Natural killer cell (primary cell): ENCODE measurements around the gene GRK1. TPM values are rescaled to one million over a fixed set of nuclear protein-coding genes. Genes with fewer than 3 reads are reported as not detected.

ENCODE experiments used
- ATAC-seq, 3 donors: fragments of 150-1000 bp in 2 of 3; fragments of 200-7000 bp in 1 of 3; cut with Tn5 transposase; 1 replicate in 1 of 3; 2 replicates in 2 of 3; pipeline ENCODE4 v1.10.0; 2021; ENCODE audit warnings: mild to moderate bottlenecking in 2 of 3, moderate library complexity in 2 of 3
- DNase-seq, 2 donors: peaks; one replicate each; pipeline versions ENCODE4 v3.0.0 to v3.0.0-alpha.2; 2013 to 2021; ENCODE audit warnings: mixed read lengths in 1 of 2
- H3K27ac ChIP-seq: one replicate; pipeline ENCODE4 v1.5.1; 2013; ENCODE audit warnings: mild to moderate bottlenecking, low read length
- H3K27me3 ChIP-seq: one replicate; pipeline ENCODE4 v1.6.1; 2013; ENCODE audit warnings: low read length; ENCODE audit not compliant: control insufficient read depth, insufficient read depth
- H3K36me3 ChIP-seq: one replicate; pipeline ENCODE4 v1.6.1; 2013; ENCODE audit warnings: low read length; ENCODE audit not compliant: control insufficient read depth, insufficient read depth
- H3K4me1 ChIP-seq: one replicate; pipeline ENCODE4 v1.6.1; 2013; ENCODE audit warnings: low read length; ENCODE audit not compliant: control insufficient read depth, insufficient read depth
- H3K4me3 ChIP-seq: one replicate; pipeline ENCODE4 v1.5.1; 2013; ENCODE audit warnings: low read length
- H3K9me3 ChIP-seq: one replicate; pipeline ENCODE4 v1.6.1; 2013; ENCODE audit warnings: low read length; ENCODE audit not compliant: control insufficient read depth, insufficient read depth
- H3K27ac Mint-ChIP-seq, 2 donors: one replicate each; pipeline ENCODE4 v1.8.0; 2022; ENCODE audit warnings: mild to moderate bottlenecking in 2 of 2, mixed read lengths in 2 of 2, moderate library complexity in 1 of 2
- H3K27me3 Mint-ChIP-seq, 2 donors: one replicate each; pipeline ENCODE4 v1.8.0; 2022; ENCODE audit warnings: low read depth in 2 of 2, mixed read lengths in 2 of 2
- H3K36me3 Mint-ChIP-seq: one replicate; pipeline ENCODE4 v1.8.0; 2022; ENCODE audit warnings: mixed read lengths
- H3K4me1 Mint-ChIP-seq, 2 donors: one replicate each; pipeline ENCODE4 v1.8.0; 2022; ENCODE audit warnings: mixed read lengths in 2 of 2
- H3K4me3 Mint-ChIP-seq: one replicate; pipeline ENCODE4 v1.8.0; 2022; ENCODE audit warnings: mild to moderate bottlenecking, moderate library complexity, mixed read lengths
- H3K9me3 Mint-ChIP-seq, 2 donors: one replicate each; pipeline ENCODE4 v1.8.0; 2022; ENCODE audit warnings: mixed read lengths in 2 of 2
- WGBS: methylation state at CpG from one replicate; pipeline ENCODE4 v1.1.7; 2013; ENCODE audit warnings: missing lambda C conversion rate; ENCODE audit not compliant: insufficient coverage; 5-methylcytosine and 5-hydroxymethylcytosine counted together
- intact Hi-C: fragments of 100-400 bp; cut with micrococcal nuclease; formaldehyde crosslinking; loops from one replicate; pipeline ENCODE4 v1.14.2; 2022
- total RNA-seq, 4 donors: library from RNA; stranded (reverse); fragments of 120-200 nt in 1 of 4; gene quantifications; one replicate each; pipeline versions ENCODE4 v1.2.3 to v1.2.4, GENCODE V29; 2013 to 2022
- TF ChIP-seq, protein P1 (sequence below): fragments of 200-600 bp; IDR thresholded peaks from one replicate; pipeline ENCODE4 v1.8.0; 2022; ENCODE audit warnings: antibody characterized with exemption

The GRK1 gene
- total RNA-seq, 3 donors from 2014 or later (not counting 1 experiment from before 2014, with no cell fraction given) = not detected

- 90% methylated on average over 39 of the region's 39 CpGs for WGBS
- Mint-ChIP-seq H3K4me3 (no peak overlapping the region), H3K27me3 (no peaks in the 10 kb centered on the region), H3K4me1 (peaks cover 17 to 18% of the 10 kb centered on the region in 2 donors), H3K27ac (no peak overlapping the region), H3K36me3 (no peaks in the 10 kb centered on the region), H3K9me3 (no peaks in the 10 kb centered on the region)
- no peaks in the 10 kb centered on the region for H3K27me3 ChIP-seq
- intact Hi-C loops = no loop called here
- ATAC-seq (no peak), DNase-seq (peak in 1 of 2 donors; percentile 11)
- H3K9me3 ChIP-seq = no peaks in the 10 kb centered on the region
- H3K4me3 ChIP-seq = no peak overlapping the region
- TF ChIP-seq, protein P1, sequence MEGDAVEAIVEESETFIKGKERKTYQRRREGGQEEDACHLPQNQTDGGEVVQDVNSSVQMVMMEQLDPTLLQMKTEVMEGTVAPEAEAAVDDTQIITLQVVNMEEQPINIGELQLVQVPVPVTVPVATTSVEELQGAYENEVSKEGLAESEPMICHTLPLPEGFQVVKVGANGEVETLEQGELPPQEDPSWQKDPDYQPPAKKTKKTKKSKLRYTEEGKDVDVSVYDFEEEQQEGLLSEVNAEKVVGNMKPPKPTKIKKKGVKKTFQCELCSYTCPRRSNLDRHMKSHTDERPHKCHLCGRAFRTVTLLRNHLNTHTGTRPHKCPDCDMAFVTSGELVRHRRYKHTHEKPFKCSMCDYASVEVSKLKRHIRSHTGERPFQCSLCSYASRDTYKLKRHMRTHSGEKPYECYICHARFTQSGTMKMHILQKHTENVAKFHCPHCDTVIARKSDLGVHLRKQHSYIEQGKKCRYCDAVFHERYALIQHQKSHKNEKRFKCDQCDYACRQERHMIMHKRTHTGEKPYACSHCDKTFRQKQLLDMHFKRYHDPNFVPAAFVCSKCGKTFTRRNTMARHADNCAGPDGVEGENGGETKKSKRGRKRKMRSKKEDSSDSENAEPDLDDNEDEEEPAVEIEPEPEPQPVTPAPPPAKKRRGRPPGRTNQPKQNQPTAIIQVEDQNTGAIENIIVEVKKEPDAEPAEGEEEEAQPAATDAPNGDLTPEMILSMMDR = no peak
- no peak overlapping the region for H3K27ac ChIP-seq
- H3K36me3 ChIP-seq = no peaks in the 10 kb centered on the region
- peaks cover 25% of the 10 kb centered on the region for H3K4me1 ChIP-seq
Measured at GRCh38 chr13:113654591-113655345, 12.3 kb upstream of the GRK1 start.

- H3K27ac ChIP-seq = no peak overlapping the region
- WGBS = 89% methylated on average over 15 of the region's 15 CpGs
- DNase-seq = peak in 1 of 2 donors; percentile 5
- H3K9me3 ChIP-seq = no peaks in the 10 kb centered on the region
- ATAC-seq = no peak
- Mint-ChIP-seq H3K27me3 (no peaks in the 10 kb centered on the region), H3K27ac (no peak overlapping the region), H3K36me3 (peaks cover 1% of the 10 kb centered on the region), H3K4me3 (no peak overlapping the region), H3K4me1 (peaks cover 17 to 18% of the 10 kb centered on the region in 2 donors), H3K9me3 (no peaks in the 10 kb centered on the region)
- no peak overlapping the region for H3K4me3 ChIP-seq
- intact Hi-C loops = no loop called here
- peaks cover 25% of the 10 kb centered on the region for H3K4me1 ChIP-seq
- H3K27me3 ChIP-seq = no peaks in the 10 kb centered on the region
- TF ChIP-seq, protein P1 = no peak
- no peaks in the 10 kb centered on the region for H3K36me3 ChIP-seq
Measured at GRCh38 chr13:113655346-113656002, 11.5 kb upstream of the GRK1 start.

DNA sequence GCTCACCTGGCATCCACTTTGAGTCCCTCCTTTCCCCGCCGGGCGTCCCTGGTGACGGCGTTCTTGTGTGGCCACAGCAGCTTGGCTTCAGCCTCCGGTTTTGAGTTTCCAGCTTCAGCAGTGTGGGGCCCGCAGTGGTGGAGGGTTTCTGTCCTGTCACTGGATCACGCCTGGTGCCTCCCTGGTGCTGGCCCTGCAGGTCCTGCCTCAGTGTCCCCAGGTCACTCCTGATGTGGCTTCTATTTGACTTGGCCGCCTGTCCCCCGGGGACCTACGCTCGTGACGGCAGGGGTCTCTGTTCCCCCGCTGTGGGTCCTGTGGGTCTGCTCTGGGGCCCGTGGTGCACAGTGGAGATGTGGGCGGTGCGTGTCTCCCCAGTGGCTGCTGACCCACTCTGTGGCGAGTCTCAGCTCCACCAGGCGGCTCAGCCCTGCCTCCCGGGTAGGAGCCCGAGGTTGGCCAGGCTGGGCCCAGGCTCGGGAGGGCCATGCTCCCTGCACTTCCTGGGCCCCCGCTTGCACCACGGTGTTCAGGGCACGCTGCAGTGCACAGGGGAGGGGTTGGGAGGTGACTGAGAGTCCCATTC lies 10.9 kb upstream of the GRK1 start:
- Mint-ChIP-seq H3K27ac (no peak overlapping the region), H3K27me3 (no peaks in the 10 kb centered on the region), H3K36me3 (peaks cover 7% of the 10 kb centered on the region), H3K4me3 (no peak overlapping the region), H3K9me3 (peaks cover 2 to 3% of the 10 kb centered on the region in 2 donors), H3K4me1 (peaks cover 17 to 18% of the 10 kb centered on the region in 2 donors)
- Histone ChIP-seq H3K36me3 (no peaks in the 10 kb centered on the region), H3K4me1 (peaks cover 25% of the 10 kb centered on the region), H3K4me3 (no peak overlapping the region), H3K9me3 (no peaks in the 10 kb centered on the region), H3K27ac (no peak overlapping the region), H3K27me3 (no peaks in the 10 kb centered on the region)
- WGBS = 90% methylated on average over 25 of the region's 25 CpGs
- ATAC-seq (no peak), DNase-seq (peak in 1 of 2 donors; percentile 10)
- TF ChIP-seq, protein P1 = no peak
- intact Hi-C loops = no loop called here
